H4 (cell line): ENCODE measurements around the gene TBC1D22A. TPM values are rescaled to one million over a fixed set of nuclear protein-coding genes. Genes with fewer than 3 reads are reported as not detected.
"Not testable (repeated sequence)": the region's sequence is repeated elsewhere in the genome, so short reads cannot be mapped to it uniquely, and the experiment has no call there.

ENCODE experiments used
- DNase-seq: peaks from one replicate; pipeline ENCODE4 v3.0.0-alpha.2; 2015; ENCODE audit warnings: low spot score
- total RNA-seq: library from RNA; depleted of rRNA; stranded (reverse); fragments of >200 nt; shearing (Covaris generic); gene quantifications from 2 replicates; pipeline ENCODE4 v1.2.3, GENCODE V29; 2014

Gene TBC1D22A
- total RNA-seq, 1 experiment from 2014 or later = 8.6 TPM

DNA sequence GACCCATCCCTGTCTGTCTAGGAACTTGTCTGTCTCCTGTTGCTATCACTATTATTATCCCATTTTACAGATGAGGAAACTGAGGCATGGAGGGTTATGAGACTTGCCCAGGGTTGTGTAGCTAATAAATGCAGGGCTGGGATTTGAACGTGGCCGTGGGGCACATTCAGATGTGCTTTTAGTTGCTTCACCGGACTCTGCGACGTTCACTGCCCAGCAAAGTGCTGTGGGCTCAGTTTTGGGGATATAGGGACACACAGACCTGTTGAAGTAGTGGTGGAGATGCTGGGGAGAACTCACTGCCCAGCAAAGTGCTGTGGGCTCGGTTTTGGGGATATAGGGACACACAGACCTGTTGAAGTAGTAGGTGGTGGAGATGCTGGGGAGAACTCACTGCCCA lies 405.5 kb downstream of the TBC1D22A start:
- DNase-seq = not testable (repeated sequence)

DNA sequence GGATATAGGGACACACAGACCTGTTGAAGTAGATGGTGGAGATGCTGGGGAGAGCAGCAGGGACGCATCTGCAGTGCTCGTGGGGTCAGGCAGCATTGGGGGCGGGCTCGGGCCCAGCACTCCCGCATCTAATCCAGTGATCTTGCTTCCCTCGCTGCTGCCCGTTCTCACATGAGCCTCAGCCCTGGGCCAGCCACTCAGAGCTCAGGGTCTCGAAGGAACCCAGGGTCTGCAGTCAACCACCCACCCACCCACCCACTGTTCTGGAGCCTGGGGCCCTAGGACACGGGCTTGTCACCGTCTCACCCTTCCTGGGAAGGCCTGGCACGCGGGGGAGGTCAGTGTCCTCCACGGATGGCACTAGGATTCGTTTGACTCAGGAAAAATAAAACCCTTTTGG lies 406.0 kb downstream of the TBC1D22A start:
- no peak for DNase-seq

- no peak for DNase-seq
Measured at GRCh38 chr22:47168900-47169800, 406.7 kb downstream of the TBC1D22A start.

DNA sequence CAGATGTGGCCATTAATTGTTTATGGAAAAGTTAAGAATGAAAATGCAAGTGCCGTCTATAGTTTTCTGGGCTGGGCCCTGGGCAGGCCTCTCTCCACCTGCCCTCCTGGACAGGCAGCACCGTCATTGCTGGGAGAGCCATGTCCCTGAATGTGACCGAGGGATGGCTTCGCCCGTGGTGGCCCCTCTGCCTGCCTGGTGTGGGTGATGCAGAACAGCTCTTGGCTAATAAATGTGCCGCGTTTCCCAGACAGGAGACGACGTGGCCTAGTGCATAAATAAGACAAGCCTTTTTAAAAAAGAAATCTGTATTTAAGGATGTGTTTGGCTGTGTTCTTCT lies 407.3 kb downstream of the TBC1D22A start:
- no peak for DNase-seq

DNA sequence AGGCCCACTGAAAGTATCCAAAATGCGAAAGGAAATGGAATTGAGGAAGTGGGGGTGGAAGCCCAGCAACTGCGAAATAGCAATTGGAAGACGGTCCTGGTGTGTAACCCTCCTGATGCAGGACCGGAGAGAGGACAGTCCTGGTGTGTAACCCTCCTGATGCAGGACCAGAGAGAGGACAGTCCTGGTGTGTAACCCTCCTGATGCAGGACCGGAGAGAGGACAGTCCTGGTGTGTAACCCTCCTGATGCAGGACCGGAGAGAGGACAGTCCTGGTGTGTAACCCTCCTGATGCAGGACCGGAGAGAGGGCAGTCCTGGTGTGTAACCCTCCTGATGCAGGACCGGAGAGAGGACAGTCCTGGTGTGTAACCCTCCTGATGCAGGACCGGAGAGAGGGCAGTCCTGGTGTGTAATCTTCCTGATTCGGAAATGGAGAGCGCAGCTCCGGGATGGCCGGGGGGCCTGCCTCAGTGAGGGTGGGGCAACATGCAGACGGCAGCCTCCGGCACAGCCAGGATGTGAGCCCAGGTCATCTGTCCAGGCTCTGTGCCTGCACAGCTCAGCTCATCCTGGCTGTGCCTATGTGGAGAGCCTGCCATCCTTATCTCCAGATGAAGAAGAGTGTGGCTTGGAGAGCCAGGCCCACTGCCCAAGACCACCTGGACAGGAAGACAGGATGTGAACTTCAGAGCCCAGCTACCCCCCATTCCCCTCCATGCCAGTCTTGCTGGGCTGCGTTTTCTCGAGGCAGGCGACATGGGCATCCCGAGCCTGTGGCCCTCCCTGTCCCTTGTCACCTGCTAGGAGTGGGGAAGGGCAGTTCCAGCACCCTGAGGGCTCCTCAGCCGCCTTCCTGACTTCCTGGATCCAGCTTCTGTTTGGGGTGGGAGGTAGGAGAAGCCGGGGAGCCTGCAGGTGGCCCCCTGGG lies 408.3 kb downstream of the TBC1D22A start:
- not testable (repeated sequence) for DNase-seq

DNA sequence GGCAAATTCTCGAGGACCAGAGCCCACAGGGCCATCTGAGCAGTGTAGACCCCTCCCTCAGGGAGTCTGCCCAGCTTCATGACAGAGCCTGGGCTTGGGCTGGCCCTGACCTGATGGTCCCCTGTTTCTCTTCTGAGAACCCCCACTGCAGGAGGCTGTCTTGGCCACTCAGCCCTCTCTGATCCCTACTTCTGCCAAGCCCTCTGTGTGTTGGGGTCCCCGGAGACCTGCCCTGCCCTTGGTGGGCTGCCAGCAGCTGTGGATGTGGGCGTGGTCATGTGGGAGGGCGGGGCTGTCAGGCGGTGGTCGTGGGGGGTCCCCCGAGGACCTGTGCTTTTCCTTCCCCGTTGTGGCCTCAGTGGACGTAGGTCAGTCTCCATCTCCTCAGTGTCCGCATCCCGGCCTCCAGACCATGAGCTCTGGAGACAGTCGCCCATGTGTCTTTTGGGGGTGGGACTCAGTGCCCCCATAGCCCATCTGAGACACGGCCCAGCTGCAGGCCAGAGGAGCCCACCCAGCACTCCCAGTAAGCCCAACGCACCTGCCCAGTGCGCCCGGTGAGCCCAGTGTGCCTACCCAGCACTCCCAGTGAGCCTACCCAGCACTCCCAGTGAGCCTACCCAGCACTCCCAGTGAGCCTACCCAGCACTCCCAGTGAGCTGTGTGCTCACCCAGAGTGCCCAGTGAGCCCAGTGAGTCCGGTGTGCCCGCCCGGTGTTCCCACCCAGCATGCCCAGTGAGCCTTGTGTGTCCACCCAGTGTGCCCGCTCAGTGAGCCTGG lies 409.2 kb downstream of the TBC1D22A start:
- DNase-seq = no peak

DNA sequence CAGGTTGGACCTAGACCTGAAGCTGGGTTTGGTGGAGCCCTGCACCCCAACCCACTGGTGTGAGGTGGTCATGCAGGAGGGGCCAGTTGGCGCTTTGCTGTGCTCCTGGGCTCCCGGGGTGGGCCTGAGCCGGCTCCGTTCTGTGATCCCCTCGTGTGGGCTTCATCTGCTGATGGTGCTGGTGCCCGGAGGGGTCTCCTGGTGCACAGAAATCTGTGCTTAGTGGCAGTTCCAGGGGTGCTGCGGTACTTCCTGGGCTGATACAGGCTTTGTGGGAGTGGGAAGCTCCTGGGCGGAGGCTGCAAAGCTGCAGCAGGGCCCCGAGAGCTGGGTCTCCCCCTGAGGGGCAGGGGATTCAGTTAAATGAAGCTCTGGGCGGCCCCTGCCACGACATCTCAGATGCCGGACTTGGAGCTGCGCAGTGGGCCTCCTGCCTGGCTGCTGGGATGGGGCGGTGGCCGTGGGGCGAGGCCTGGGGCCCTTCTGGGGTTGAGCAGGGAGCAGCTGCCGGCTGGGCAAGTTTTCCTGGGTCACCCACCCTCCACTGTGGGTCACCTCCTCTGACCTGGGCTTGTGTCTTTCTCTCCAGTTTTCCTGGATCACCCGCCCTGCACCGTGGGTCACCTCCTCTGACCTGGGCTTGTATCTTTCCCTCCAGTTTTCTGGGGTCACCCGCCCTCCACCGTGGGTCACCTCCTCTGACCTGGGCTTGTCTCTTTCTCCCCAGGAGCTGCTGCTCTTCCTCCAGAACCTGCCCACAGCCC lies 410.5 kb downstream of the TBC1D22A start:
- no peak for DNase-seq

DNA sequence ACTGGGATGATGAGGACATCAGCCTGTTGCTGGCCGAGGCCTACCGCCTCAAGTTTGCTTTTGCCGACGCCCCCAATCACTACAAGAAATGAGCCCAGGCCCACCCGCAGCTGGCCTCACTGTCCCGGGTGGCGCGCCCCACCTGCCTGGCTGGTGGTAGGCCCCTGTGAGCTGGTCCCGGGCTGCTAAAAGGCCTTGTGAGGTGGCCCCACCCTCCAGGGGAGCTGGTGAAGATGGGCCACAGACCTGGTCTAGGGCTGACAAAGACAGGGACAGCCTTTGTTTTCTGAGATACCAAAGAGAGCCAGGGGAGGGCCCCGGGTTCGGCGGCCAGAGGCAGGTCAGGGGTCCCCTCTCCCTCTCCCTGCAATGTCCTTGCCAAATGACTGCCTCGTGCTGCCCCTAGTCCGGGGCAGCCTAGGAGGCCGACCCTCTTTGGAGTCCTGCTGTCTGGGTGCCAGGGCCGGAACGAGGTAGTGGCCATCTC lies 411.1 kb downstream of the TBC1D22A start:
- DNase-seq = no peak

- DNase-seq = no peak
Measured at GRCh38 chr22:47174096-47174495, 411.6 kb downstream of the TBC1D22A start.

DNA sequence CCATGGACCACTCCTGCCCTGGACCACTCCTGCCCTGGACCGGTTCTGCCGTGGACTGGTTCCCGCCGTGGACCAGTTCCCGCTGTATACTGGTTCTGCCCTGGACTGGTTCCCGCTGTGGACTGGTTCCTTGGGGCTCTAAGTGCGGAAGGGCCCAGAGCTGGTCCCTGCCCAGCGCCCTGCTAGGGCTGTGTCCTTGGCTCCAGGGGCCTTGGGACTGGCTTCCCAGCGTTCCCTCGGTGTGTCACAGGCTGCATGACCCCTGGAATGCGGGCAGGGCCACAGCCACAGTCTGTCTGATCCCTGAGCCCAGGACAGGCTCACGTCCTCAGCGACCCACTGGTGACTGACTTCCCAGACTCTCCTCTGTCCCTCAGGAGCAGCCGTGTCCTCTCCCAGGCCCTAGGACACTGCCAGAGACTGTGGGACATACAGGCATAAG lies 412.2 kb downstream of the TBC1D22A start:
- no peak for DNase-seq

- no peak for DNase-seq
Measured at GRCh38 chr22:47175151-47176025, 412.9 kb downstream of the TBC1D22A start.

DNA sequence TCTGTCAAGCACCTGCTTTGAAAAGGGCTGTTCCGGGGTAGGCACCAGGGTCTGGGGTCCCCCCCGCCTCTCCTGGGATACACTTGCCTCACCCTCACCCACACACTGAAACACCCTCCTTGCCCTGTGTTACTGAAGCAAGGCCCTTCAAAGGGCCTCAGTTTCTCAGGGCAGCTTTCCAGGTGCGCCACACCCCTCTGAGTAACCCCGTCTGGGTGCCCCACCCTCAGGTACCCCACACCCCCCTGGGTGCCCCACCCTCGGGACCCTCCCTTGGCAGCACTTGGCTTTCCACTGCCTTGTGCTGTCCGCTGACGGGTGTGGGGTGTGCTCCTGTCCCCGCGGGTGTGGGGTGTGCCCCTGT lies 413.6 kb downstream of the TBC1D22A start:
- no peak for DNase-seq

DNA sequence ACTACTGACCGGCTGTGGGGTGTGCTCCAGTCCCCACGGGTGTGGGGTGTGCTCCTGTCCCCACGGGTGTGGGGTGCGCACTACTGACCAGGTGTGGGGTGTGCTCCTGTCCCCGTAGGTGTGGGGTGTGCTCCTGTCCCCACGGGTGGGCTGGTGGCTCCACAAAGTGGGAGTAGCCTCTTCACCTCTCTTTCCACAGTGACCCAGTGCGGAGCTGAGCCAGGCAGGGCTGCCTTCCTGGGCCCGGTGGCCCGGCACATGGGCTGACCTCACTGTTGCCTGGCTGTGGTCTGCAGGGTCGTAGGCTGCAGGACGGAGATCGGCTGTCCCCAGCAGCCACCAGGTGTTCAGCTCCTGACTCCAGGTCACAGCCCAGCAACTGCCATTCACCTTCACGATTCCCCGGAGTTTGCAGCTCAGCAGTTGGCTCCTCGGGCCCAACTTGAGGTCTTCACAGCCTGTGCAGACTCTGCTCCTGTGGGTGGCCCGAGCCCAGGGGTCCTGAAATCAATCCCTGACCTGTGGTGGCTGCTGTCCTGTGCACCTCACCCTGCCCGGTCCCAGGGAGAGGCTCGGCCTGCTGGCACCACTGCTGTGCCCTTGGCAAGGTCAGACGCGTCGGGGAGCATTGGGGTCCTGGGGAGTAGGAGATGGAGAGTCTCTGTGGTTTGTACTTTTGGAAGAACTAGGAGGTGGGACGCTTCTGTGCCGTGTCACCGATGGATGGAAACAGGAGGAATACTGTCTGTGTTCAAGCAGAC lies 414.3 kb downstream of the TBC1D22A start:
- no peak for DNase-seq

DNA sequence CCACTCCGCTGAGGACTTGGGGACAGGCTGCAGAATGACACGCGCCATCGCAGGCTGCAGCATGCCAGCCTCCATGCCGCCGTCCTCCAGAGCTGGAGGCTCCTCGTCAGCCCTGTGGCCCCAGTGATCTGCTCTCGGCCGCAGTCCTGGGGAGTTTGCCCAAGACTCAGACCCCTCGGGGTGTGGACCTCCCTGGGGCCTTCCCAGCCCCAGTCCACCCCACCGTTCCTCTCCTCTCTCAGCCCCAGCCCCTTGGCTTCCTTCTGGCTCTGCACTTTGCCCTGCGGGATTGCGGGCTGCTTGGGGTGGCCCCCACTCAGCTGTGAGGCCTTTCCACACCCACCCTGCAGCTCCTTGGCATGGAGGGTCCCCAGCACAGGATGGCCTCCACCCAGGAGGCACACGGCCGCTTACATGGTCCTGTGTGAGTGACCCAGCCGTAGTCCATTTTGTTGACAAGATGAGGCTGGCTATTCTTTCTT lies 414.9 kb downstream of the TBC1D22A start:
- no peak for DNase-seq

DNA sequence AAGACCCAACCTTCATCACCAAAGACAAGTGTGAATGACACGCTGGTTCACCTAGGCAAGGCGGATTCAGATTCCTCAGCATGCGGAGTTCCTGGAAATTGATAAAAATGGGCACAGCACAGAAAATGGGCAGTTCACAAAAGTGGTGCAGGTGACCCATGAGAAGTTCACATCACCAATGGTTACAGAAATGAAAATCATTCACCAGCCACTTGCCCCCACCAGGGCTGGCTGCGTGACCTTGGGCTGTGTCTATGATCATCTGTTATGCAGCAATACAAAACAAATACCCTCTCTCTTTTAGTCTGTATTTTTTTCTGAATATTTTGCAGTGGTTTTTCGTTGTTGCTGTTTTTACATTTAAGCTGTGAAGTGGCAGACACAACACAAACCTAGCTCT lies 415.9 kb downstream of the TBC1D22A start:
- no peak for DNase-seq

- no peak for DNase-seq
Measured at GRCh38 chr22:47180796-47181195, 418.3 kb downstream of the TBC1D22A start.

- DNase-seq = no peak
Measured at GRCh38 chr22:47187176-47187957, 424.9 kb downstream of the TBC1D22A start.
